Smooth muscle cell (in vitro differentiated cells): ENCODE measurements around the gene ADM5. TPM values are rescaled to one million over a fixed set of nuclear protein-coding genes. Genes with fewer than 3 reads are reported as not detected.

ENCODE experiments used
- DNase-seq: peaks from one replicate; lab custom pipeline; 2025; ENCODE audit not compliant: unreplicated experiment; lab: John Stamatoyannopoulos, UW
- H2AFZ ChIP-seq: fragments of 200-600 bp; sonication (generic); 2 replicates; pipeline ENCODE4 v1.6.0; 2016; ENCODE audit warnings: antibody characterized with exemption, low read depth, mild to moderate bottlenecking
- H3F3A ChIP-seq: fragments of 200-600 bp; sonication (generic); 2 replicates; pipeline ENCODE4 v1.6.0; 2017; ENCODE audit warnings: antibody characterized with exemption, low read depth
- H3K27ac ChIP-seq: fragments of 200-600 bp; sonication (generic); 2 replicates; pipeline ENCODE4 v1.5.1; 2016; ENCODE audit warnings: low read depth, mild to moderate bottlenecking
- H3K27me3 ChIP-seq: fragments of 200-600 bp; sonication (generic); 2 replicates; pipeline ENCODE4 v1.6.1; 2016; ENCODE audit warnings: low read depth, mild to moderate bottlenecking
- H3K36me3 ChIP-seq: fragments of 200-600 bp; sonication (generic); 2 replicates; pipeline ENCODE4 v1.5.1; 2016; ENCODE audit warnings: low read depth
- H3K4me1 ChIP-seq: fragments of 200-600 bp; sonication (generic); 2 replicates; pipeline ENCODE4 v1.5.1; 2016; ENCODE audit warnings: low read depth
- H3K4me2 ChIP-seq: fragments of 200-600 bp; sonication (generic); 2 replicates; pipeline ENCODE4 v1.6.0; 2016; ENCODE audit warnings: mild to moderate bottlenecking
- H3K4me3 ChIP-seq: fragments of 200-600 bp; sonication (generic); 2 replicates; pipeline ENCODE4 v1.5.1; 2016; ENCODE audit warnings: mild to moderate bottlenecking
- H3K79me2 ChIP-seq: fragments of 200-600 bp; sonication (generic); 2 replicates; pipeline ENCODE4 v1.6.0; 2016; ENCODE audit warnings: low read depth, mild to moderate bottlenecking
- H3K9ac ChIP-seq: fragments of 200-600 bp; sonication (generic); 2 replicates; pipeline ENCODE4 v1.6.0; 2016; ENCODE audit warnings: low read depth
- H3K9me3 ChIP-seq: fragments of 200-600 bp; sonication (generic); replicated peaks from 2 replicates; pipeline ENCODE4 v1.5.1; 2016; ENCODE audit warnings: low read depth
- H4K20me1 ChIP-seq: fragments of 200-600 bp; sonication (generic); 2 replicates; pipeline ENCODE4 v1.6.0; 2016; ENCODE audit warnings: low read depth
- WGBS: methylation state at CpG from one replicate; pipeline ENCODE4 v1.1.7; 2016; ENCODE audit warnings: low lambda C conversion rate; 5-methylcytosine and 5-hydroxymethylcytosine counted together
- polyA plus RNA-seq: library from polyadenylated mRNA; unstranded; fragments of >200 nt; fragmentation: Nextera tagmentation; extraction: Ambion mirVana; gene quantifications from 2 replicates; pipeline ENCODE4 v1.2.1, GENCODE V29; 2016
- total RNA-seq: library from RNA; depleted of rRNA; stranded (reverse); fragments of >200 nt; gene quantifications from 2 replicates; pipeline ENCODE4 v1.2.3, GENCODE V29; 2014
- TF ChIP-seq, protein P1 (sequence below): fragments of 200-600 bp; sonication (generic); IDR thresholded peaks from 2 replicates; pipeline ENCODE4 v1.5.1; 2017; ENCODE audit warnings: borderline replicate concordance, mild to moderate bottlenecking, antibody characterized with exemption; ENCODE audit not compliant: insufficient read depth, poor library complexity, severe bottlenecking

The ADM5 gene
- total and polyA plus RNA-seq, 2 experiments from 2014 or later: 1.7 to 3.6 TPM

DNA sequence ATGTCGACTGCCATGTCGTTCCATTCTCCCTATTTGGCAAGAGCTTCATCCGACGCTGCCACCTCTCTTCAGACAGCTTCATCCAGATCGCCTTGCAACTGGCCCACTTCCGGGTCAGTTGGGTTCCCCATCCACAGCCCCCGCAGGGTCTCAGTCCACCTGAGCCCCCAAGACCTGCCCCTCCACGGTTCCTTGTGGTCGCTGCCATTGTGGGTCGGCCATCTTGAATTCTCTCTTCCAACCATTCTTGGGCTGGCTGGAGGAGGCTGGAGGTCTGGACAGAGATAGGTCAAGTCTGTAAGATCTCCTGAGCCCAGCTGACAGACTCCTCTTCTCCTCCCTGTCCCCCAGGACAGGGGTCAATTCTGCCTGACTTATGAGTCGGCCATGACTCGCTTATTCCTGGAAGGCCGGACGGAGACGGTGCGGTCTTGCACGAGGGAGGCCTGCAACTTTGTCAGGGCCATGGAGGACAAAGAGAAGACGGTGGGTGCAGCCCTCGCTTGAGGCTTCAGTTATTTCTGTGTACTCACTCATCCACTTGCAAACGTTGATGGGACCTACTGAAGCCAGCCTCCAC lies 21.1 kb downstream of the ADM5 start:
- TF ChIP-seq, protein P1, sequence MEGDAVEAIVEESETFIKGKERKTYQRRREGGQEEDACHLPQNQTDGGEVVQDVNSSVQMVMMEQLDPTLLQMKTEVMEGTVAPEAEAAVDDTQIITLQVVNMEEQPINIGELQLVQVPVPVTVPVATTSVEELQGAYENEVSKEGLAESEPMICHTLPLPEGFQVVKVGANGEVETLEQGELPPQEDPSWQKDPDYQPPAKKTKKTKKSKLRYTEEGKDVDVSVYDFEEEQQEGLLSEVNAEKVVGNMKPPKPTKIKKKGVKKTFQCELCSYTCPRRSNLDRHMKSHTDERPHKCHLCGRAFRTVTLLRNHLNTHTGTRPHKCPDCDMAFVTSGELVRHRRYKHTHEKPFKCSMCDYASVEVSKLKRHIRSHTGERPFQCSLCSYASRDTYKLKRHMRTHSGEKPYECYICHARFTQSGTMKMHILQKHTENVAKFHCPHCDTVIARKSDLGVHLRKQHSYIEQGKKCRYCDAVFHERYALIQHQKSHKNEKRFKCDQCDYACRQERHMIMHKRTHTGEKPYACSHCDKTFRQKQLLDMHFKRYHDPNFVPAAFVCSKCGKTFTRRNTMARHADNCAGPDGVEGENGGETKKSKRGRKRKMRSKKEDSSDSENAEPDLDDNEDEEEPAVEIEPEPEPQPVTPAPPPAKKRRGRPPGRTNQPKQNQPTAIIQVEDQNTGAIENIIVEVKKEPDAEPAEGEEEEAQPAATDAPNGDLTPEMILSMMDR: no peak
- DNase-seq: no peak
- WGBS: 82% methylated on average over 20 of the region's 20 CpGs

DNA sequence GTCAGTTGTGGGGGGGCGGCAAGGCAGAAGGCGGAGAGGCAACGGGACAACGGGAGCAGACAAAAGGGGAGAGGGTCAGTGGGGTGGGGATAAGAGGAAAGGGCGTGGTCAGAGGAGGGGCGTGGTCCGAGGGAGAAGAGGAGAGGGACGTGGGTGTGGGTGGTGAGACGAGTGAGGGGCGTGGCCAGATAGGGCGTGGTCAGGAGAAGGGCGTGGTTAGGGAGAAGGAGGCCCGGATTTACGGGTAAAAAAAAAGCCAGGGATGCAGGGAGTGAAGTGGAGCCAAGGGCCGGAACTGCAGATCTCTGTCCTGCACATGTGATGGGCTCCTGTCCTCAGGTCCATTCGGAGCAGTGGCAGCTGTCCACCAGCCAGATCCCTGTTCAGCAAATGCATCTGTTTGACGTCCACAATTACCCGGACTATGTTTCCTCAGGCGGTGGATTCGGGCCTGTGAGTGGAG lies 23.0 kb downstream of the ADM5 start:
- no peak overlapping the region for H3K4me2 ChIP-seq
- no peaks in the 10 kb centered on the region for H3F3A ChIP-seq
- no peak overlapping the region for H3K4me3 ChIP-seq
- no peaks in the 10 kb centered on the region for H3K27me3 ChIP-seq
- no peaks in the 10 kb centered on the region for H3K79me2 ChIP-seq
- no peaks in the 10 kb centered on the region for H4K20me1 ChIP-seq
- no peaks in the 10 kb centered on the region for H3K36me3 ChIP-seq
- no peaks in the 10 kb centered on the region for H3K4me1 ChIP-seq
- no peak overlapping the region for H3K9ac ChIP-seq
- DNase-seq: no peak
- H3K27ac ChIP-seq: no peak overlapping the region
- TF ChIP-seq, protein P1: no peak
- 53% methylated on average over 16 of the region's 20 CpGs for WGBS
- no peaks in the 10 kb centered on the region for H3K9me3 ChIP-seq
- no peak overlapping the region for H2AFZ ChIP-seq

More for the DNA sequence above, 21.1 kb downstream of the ADM5 start:
- no peak overlapping the region for H3K4me2 ChIP-seq
- H3K4me1 ChIP-seq: no peaks in the 10 kb centered on the region
- H3F3A ChIP-seq: no peaks in the 10 kb centered on the region
- no peak overlapping the region for H3K4me3 ChIP-seq
- H3K9ac ChIP-seq: no peak overlapping the region
- H3K36me3 ChIP-seq: no peaks in the 10 kb centered on the region
- no peaks in the 10 kb centered on the region for H3K27me3 ChIP-seq
- no peak overlapping the region for H2AFZ ChIP-seq
- no peaks in the 10 kb centered on the region for H3K79me2 ChIP-seq
- H3K9me3 ChIP-seq: no peaks in the 10 kb centered on the region
- no peak overlapping the region for H3K27ac ChIP-seq
- H4K20me1 ChIP-seq: no peaks in the 10 kb centered on the region

DNA sequence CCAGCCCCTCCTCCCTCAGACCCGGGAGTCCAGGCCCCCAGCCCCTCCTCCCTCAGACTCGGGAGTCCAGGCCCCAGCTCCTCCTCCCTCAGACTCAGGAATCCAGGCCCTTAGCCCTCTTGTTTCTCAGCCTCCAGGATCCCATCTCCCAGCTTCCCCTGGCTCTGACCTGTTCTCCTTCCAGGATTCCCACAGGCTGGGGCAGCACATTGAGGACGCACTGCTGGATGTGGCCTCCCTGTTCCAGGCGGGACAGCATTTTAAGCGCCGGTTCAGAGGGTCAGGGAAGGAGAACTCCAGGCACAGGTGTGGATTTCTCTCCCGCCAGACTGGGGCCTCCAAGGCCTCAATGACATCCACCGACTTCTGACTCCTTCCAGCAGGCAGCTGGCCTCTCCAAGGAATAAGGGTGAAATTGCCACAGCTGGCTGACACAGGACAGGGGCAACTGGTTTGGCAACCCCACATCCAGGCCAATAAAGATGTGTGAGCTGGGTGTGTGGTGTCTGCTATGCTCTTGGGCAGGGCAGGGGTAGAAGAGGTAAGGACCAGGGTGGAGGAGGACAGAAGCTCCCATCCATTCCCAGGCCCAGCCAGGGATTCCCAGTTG lies 23.9 kb downstream of the ADM5 start:
- DNase-seq: no peak
- H3K27me3 ChIP-seq: no peaks in the 10 kb centered on the region
- H2AFZ ChIP-seq: no peak overlapping the region
- no peaks in the 10 kb centered on the region for H3F3A ChIP-seq
- H3K36me3 ChIP-seq: no peaks in the 10 kb centered on the region
- no peaks in the 10 kb centered on the region for H3K79me2 ChIP-seq
- H3K4me1 ChIP-seq: no peaks in the 10 kb centered on the region
- TF ChIP-seq, protein P1: no peak
- 74% methylated on average over 6 of the region's 8 CpGs for WGBS
- H3K9ac ChIP-seq: no peak overlapping the region
- no peak overlapping the region for H3K4me2 ChIP-seq
- H3K27ac ChIP-seq: no peak overlapping the region
- no peak overlapping the region for H3K4me3 ChIP-seq
- no peaks in the 10 kb centered on the region for H4K20me1 ChIP-seq
- H3K9me3 ChIP-seq: no peaks in the 10 kb centered on the region

DNA sequence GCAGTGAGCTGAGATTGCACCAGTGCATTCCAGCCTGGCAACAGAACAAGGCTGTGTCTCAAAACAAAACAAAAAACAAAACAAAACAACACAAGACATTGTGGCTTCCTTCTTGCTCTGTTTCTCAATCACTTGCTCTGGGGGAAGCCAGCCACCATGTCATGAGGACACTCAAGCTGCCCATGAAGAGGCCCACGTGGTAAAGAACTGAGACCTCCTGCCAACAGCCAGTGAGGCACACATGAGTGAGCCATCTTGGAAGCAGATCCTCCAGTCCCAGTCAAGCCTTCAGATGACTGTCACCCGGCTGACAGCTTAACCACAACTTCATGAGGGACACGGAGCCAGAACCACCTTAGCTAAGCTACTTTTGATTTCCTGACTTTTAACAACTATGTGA lies 26.8 kb downstream of the ADM5 start:
- TF ChIP-seq, protein P1: no peak
- 89% methylated on average over 3 of the region's 3 CpGs for WGBS
- H3K9ac ChIP-seq: no peak overlapping the region
- H3K27me3 ChIP-seq: no peaks in the 10 kb centered on the region
- DNase-seq: no peak
- no peaks in the 10 kb centered on the region for H3K9me3 ChIP-seq
- H2AFZ ChIP-seq: no peak overlapping the region
- no peaks in the 10 kb centered on the region for H4K20me1 ChIP-seq
- H3K36me3 ChIP-seq: no peaks in the 10 kb centered on the region
- H3K27ac ChIP-seq: no peak overlapping the region
- no peaks in the 10 kb centered on the region for H3K4me1 ChIP-seq
- no peaks in the 10 kb centered on the region for H3F3A ChIP-seq
- H3K79me2 ChIP-seq: no peaks in the 10 kb centered on the region
- no peak overlapping the region for H3K4me3 ChIP-seq
- H3K4me2 ChIP-seq: no peak overlapping the region
